ENCODE data around the gene ATXN2.

- TF ChIP-seq CTCF (conservative IDR thresholded peaks at IDR 0.05; ENCODE audit: low read depth, low read length) (no peak), EZH2 (IDR thresholded peaks at IDR 0.05; ENCODE audit: low read length, unreplicated experiment) (no peak), EZH2phosphoT487 (IDR thresholded peaks at IDR 0.05; ENCODE audit: borderline replicate concordance, low read length) (no peak)
Measured at GRCh38 chr12:111442301-111443045, 156.6 kb downstream of the ATXN2 start.
